Measurements from ENCODE around the gene NTHL1.

Gene NTHL1

GRCh38 chr16:2083876-2084780, 36.5 kb upstream of the NTHL1 start:
- DNase-seq = no peak

DNA sequence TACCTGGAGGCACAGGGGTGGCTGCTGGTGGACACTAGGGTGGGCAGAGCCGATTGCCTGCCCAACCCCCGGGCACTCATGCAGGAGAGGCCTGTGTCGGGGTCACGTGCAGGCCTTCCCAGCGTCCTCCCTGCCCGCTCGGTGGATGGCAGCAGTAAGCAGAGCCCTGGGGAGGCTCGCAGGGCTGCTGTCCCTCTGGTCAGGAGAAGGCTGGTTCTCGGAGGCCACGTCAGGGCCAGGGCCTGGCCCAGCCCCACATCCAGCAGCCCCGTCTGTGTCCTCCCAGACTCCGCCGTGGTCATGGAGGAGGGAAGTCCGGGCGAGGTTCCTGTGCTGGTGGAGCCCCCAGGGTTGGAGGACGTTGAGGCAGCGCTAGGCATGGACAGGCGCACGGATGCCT, 35.8 kb upstream of the NTHL1 start:
- no peak for DNase-seq

- DNase-seq = no peak
Observed at GRCh38 chr16:2082983-2083364, 35.3 kb upstream of the NTHL1 start.

- peak; percentile 88 for DNase-seq
Observed at GRCh38 chr16:2082171-2082982, 34.7 kb upstream of the NTHL1 start.

GRCh38 chr16:2081201-2082084, 33.8 kb upstream of the NTHL1 start:
- DNase-seq = no peak

GRCh38 chr16:2079991-2080390, 32.4 kb upstream of the NTHL1 start:
- DNase-seq = no peak

DNA sequence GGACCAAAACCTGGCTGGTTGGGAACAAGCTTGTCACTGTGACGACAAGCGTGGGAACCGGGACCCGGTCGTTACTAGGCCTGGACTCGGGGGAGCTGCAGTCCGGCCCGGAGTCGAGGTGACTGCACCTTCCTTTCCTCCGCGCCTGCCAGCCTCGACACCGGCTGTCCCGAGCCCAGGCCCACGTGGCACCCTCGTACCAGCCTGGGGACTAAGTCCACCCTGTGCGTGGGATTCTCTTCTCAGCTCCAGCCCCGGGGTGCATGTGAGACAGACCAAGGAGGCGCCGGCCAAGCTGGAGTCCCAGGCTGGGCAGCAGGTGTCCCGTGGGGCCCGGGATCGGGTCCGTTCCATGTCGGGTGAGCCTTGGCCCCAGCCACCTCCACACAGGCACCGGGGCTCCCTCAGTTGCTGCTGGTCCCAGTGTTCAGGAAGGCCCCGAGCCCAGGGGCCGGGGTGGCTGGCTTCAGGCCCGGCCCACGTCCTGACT, 31.7 kb upstream of the NTHL1 start:
- DNase-seq = no peak

DNA sequence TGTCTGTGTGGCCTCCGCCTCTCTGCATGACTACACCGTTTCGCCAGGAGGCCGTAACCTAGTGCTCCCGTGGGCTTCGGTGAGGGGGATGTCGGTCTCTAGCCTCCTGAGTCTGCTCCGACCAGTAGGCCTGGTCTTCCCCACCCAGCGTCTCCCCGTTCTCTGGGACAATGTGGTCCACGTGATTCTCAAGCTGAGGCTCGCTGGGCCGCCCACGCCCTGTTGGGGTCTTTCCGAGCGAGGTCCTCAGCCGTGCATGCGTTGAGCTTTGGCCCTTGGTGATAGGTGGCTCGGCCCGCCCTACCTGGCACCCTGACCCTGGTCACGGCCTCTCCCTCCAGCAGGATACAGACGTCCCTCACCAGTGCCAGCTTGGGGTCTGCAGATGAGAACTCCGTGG, 31.1 kb upstream of the NTHL1 start:
- DNase-seq = no peak

- no peak for DNase-seq
Observed at GRCh38 chr16:2078096-2078495, 30.5 kb upstream of the NTHL1 start.

GRCh38 chr16:2077696-2078095, 30.1 kb upstream of the NTHL1 start:
- DNase-seq = no peak

GRCh38 chr16:2077016-2077415, 29.4 kb upstream of the NTHL1 start:
- no peak for DNase-seq

- no peak for DNase-seq
Observed at GRCh38 chr16:2076072-2076865, 28.6 kb upstream of the NTHL1 start.

DNA sequence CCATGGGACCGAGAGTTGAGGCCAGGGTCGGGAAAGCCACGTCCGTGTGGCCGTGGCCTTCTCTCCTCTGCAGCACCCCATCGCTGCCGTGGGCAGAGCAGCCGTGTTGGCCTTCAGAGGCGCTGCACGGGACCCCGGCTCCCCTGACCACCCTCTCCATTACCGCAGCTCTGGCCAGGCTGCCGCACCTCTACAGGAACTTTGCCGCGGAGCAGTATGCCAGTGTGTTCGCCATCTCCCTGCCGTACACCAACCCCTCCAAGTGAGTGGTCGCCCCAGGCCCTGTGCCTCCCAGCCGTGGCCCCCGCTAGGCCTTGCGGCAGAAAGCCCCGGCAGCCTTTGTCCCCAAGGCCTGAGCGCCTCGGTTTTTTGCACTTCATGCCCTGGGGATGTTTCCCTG, 28.0 kb upstream of the NTHL1 start:
- no peak for DNase-seq

DNA sequence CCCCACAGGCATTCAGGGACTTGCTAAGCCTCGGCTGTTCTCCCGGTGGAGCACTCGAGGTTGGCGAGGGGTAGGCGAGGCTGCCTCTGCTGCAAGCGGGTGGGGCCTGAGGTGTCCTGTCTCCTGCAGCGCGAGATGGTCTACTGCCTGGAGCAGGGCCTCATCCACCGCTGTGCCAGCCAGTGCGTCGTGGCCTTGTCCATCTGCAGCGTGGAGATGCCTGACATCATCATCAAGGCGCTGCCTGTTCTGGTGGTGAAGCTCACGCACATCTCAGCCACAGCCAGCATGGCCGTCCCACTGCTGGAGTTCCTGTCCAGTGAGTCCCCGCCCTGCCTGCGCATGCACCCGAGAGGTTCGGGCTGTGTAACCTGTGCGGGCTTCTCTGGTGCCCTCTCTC, 26.4 kb upstream of the NTHL1 start:
- no peak for DNase-seq

- DNase-seq = no peak
Observed at GRCh38 chr16:2072926-2073325, 25.3 kb upstream of the NTHL1 start.

DNA sequence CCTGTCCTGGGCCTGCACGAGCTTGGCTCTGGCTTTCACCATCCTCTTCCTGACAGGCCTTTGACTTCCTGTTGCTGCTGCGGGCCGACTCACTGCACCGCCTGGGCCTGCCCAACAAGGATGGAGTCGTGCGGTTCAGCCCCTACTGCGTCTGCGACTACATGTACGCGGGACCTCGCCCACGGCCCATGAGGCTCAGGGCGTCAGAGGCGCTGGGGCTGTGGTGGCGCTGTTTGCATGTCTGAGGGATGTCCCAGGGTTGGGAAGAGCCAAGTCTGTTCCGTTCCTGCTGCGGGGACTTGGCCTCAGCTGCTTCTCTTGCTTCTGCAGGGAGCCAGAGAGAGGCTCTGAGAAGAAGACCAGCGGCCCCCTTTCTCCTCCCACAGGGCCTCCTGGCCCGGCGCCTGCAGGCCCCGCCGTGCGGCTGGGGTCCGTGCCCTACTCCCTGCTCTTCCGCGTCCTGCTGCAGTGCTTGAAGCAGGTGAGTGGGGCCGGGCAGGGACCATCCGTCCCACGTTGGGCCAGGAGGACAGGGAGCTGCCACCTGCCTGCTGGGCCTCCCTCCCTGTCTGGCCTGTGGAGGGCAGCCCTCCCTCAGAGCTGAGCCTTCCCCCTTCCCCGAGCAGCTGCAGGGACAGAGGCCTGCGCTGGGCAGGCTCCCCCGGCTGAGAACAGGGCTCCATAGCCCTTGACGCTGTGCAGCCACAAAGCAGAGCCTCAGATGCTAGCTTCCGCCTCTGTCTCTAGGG, 24.0 kb upstream of the NTHL1 start:
- DNase-seq = no peak

DNA sequence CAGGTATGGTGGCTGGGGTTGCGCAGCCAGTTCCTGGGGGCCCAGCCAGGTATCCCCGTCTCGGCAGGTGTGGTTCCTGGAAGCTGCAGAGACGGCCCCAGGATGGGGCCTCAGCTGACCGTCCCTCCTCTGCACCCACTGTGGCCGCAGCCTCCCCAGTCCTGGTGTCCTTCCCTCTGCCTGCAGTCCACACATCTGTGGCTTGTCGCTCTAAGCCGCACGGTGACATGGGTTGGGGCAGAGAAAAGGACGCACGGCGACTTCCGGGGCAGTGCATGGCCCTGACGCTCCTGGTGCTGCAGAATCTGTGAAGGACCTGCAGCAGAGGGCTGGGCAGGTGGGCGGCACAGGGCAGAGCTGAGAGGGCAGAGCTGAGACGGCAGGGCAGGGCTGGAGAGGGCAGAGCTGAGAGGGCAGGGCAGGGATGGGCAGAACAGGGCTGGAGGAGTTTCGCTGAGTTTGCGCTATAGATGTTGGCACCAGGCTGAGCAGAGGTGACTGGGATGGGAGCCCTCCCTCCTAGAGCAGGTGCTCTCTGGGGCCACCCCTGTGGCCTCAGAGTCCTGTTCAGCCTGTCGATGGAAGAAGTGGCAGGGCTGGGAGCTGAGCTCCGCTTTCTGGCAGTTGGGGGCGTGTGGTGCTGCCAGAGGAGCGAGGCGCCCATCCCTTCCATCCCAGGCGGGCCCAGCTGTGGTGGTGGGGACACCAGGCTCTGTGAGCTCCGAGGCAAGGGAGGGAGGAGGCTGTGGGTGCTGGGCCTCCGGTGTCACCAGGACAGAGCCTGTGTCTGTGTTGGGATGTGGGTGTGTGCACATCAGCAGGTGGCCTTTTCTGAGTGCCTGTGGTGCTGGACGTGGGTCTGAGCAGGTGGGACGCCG, 23.2 kb upstream of the NTHL1 start:
- DNase-seq = no peak

GRCh38 chr16:2066139-2066538, 18.5 kb upstream of the NTHL1 start:
- no peak for DNase-seq

- DNase-seq = no peak
Observed at GRCh38 chr16:2064368-2064945, 16.8 kb upstream of the NTHL1 start.

DNA sequence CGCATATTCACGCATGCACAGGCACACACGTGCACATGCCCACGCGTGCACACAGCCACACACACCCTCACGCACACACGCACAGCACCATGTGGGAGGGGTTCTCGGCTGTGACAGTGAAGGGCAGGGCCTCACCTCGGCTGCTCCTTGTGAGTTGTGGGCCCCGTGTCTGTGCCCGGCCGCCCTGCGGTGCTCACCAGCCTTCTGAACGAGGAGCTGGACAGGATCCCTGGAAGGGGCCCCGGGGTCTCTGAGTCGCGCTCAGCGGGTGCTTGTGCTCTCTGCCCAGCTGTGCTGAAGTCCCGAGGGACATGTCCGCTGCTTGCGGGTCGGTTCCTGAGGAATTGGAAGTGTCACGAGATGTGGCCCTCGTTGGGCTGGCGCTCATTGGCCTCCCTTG, 16.2 kb upstream of the NTHL1 start:
- no peak for DNase-seq
